ENCODE measurements around the gene SLC9A8. TPM values are rescaled to one million over a fixed set of nuclear protein-coding genes. Genes with fewer than 3 reads are reported as not detected.

The SLC9A8 gene
- total and polyA plus RNA-seq, 9 of the 15 experiments (the other 6 are each of a cell fraction or from before 2014, with no cell fraction given) = 0.56 to 9.7 (median 5.0) TPM

DNA sequence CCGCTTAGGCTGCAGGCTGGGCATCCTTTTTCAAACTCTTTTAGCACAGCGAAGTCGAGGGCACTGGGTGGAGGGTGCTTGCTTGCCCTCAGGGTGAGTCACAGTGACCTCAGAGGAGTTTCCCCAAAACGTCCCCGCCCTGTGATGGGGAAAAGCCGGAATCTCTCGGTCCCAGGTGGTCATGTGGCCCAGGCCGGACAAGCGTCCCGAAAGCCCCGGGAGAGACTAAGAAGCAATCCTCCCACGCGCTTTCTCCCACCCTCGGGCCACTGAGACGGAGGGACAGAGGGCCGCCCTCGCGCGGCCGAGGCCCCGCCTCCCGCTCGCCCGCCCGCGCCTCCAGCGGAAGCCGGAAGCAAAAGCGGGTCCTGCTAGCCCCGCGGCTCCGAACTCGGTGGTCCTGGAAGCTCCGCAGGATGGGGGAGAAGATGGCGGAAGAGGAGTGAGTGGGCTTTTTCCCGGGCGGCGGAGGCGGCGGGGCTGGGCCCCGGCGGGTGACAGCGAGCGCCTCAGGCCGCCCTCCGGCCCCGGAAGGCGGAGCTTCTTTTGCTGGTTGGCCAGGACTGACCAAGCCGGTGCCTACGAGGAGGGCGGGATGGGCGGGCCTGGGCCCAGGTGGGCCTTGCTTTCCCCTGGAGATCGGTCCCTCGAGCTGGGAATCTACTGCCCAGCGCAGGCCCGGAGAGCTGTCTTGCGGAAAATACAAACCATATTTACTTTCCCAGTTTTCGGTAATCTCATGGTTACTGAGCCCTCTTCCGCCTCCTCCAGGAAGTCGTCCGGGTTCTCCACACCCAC, at the start of gene SLC9A8 (continued):
- TF ChIP-seq, protein P1, sequence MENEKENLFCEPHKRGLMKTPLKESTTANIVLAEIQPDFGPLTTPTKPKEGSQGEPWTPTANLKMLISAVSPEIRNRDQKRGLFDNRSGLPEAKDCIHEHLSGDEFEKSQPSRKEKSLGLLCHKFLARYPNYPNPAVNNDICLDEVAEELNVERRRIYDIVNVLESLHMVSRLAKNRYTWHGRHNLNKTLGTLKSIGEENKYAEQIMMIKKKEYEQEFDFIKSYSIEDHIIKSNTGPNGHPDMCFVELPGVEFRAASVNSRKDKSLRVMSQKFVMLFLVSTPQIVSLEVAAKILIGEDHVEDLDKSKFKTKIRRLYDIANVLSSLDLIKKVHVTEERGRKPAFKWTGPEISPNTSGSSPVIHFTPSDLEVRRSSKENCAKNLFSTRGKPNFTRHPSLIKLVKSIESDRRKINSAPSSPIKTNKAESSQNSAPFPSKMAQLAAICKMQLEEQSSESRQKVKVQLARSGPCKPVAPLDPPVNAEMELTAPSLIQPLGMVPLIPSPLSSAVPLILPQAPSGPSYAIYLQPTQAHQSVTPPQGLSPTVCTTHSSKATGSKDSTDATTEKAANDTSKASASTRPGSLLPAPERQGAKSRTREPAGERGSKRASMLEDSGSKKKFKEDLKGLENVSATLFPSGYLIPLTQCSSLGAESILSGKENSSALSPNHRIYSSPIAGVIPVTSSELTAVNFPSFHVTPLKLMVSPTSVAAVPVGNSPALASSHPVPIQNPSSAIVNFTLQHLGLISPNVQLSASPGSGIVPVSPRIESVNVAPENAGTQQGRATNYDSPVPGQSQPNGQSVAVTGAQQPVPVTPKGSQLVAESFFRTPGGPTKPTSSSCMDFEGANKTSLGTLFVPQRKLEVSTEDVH (IDR thresholded peaks at IDR 0.05; ENCODE audit: low read depth, partially characterized antibody) = peak; percentile 68
- no peak for TF ChIP-seq NR4A1 (CRISPR knock-in tag; IDR thresholded peaks at IDR 0.05)
- no peak for TF ChIP-seq NR4A1 (tag; IDR thresholded peaks at IDR 0.05)
- peak; percentile 81 for TF ChIP-seq JUN (IDR thresholded peaks at IDR 0.05; ENCODE audit: borderline replicate concordance, low read depth, low read length)
- TF ChIP-seq JUN (CRISPR knock-in tag; IDR thresholded peaks at IDR 0.05; ENCODE audit: borderline replicate concordance) = no peak
- TF ChIP-seq ZNF253 (CRISPR knock-in tag; conservative IDR thresholded peaks at IDR 0.05) = no peak
- no peak for TF ChIP-seq MED1 (CRISPR knock-in tag; IDR thresholded peaks at IDR 0.05; ENCODE audit: borderline replicate concordance)
- TF ChIP-seq, protein P2, sequence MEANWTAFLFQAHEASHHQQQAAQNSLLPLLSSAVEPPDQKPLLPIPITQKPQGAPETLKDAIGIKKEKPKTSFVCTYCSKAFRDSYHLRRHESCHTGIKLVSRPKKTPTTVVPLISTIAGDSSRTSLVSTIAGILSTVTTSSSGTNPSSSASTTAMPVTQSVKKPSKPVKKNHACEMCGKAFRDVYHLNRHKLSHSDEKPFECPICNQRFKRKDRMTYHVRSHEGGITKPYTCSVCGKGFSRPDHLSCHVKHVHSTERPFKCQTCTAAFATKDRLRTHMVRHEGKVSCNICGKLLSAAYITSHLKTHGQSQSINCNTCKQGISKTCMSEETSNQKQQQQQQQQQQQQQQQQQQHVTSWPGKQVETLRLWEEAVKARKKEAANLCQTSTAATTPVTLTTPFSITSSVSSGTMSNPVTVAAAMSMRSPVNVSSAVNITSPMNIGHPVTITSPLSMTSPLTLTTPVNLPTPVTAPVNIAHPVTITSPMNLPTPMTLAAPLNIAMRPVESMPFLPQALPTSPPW (CRISPR knock-in tag; IDR thresholded peaks at IDR 0.05) = peak; percentile 76
- TF ChIP-seq, protein P3, sequence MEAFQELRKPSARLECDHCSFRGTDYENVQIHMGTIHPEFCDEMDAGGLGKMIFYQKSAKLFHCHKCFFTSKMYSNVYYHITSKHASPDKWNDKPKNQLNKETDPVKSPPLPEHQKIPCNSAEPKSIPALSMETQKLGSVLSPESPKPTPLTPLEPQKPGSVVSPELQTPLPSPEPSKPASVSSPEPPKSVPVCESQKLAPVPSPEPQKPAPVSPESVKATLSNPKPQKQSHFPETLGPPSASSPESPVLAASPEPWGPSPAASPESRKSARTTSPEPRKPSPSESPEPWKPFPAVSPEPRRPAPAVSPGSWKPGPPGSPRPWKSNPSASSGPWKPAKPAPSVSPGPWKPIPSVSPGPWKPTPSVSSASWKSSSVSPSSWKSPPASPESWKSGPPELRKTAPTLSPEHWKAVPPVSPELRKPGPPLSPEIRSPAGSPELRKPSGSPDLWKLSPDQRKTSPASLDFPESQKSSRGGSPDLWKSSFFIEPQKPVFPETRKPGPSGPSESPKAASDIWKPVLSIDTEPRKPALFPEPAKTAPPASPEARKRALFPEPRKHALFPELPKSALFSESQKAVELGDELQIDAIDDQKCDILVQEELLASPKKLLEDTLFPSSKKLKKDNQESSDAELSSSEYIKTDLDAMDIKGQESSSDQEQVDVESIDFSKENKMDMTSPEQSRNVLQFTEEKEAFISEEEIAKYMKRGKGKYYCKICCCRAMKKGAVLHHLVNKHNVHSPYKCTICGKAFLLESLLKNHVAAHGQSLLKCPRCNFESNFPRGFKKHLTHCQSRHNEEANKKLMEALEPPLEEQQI (IDR thresholded peaks at IDR 0.05) = no peak
- TF ChIP-seq MIER1 (IDR thresholded peaks at IDR 0.05; ENCODE audit: low read depth) = no peak; the same call in 1 of the 2 replicates
- TF ChIP-seq, protein P4, sequence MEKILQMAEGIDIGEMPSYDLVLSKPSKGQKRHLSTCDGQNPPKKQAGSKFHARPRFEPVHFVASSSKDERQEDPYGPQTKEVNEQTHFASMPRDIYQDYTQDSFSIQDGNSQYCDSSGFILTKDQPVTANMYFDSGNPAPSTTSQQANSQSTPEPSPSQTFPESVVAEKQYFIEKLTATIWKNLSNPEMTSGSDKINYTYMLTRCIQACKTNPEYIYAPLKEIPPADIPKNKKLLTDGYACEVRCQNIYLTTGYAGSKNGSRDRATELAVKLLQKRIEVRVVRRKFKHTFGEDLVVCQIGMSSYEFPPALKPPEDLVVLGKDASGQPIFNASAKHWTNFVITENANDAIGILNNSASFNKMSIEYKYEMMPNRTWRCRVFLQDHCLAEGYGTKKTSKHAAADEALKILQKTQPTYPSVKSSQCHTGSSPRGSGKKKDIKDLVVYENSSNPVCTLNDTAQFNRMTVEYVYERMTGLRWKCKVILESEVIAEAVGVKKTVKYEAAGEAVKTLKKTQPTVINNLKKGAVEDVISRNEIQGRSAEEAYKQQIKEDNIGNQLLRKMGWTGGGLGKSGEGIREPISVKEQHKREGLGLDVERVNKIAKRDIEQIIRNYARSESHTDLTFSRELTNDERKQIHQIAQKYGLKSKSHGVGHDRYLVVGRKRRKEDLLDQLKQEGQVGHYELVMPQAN (IDR thresholded peaks at IDR 0.05; ENCODE audit: borderline replicate concordance) = 0 out of 2 replicates have a peak, but pooled peaks have one; percentile 8
- no peak for TF ChIP-seq CEBPB (tag; IDR thresholded peaks at IDR 0.05)
- no peak for TF ChIP-seq ZSCAN29 (IDR thresholded peaks at IDR 0.05)
- TF ChIP-seq ZNF583 (CRISPR knock-in tag; IDR thresholded peaks at IDR 0.05) = no peak
- peak; percentile 83 for TF ChIP-seq ZFX (CRISPR knock-in tag; IDR thresholded peaks at IDR 0.05)
- TF ChIP-seq TSC22D4 (tag; IDR thresholded peaks at IDR 0.05) = no peak

Data from K562 (cell line).